Ramos (cell line): ENCODE results near the gene ADGRE3.
"Not testable (repeated sequence)": the region's sequence is repeated elsewhere in the genome, so short reads cannot be mapped to it uniquely, and the experiment has no call there.

Experiments used
- in situ Hi-C: fragments of 300-500 bp; cut with MboI; formaldehyde crosslinking; loops from one replicate; pipeline ENCODE4 v1.14.3; 2022; ENCODE audit warnings: low sequenced_read_pairs; ENCODE audit not compliant: unreplicated experiment

The ADGRE3 gene

GRCh38 chr19:14672188-14672872 lies 2.3 kb downstream of the ADGRE3 start:
- in situ Hi-C loops: no loop called here

GRCh38 chr19:14670408-14670807 lies 4.2 kb downstream of the ADGRE3 start:
- in situ Hi-C loops: no loop called here

- in situ Hi-C loops: no loop called here
These were observed 4.7 kb downstream of the ADGRE3 start for GRCh38 chr19:14669940-14670339.

GRCh38 chr19:14661372-14661924 lies 13.2 kb downstream of the ADGRE3 start:
- in situ Hi-C loops: no loop called here

GRCh38 chr19:14659874-14660489 lies 14.7 kb downstream of the ADGRE3 start:
- in situ Hi-C loops: no loop called here

GRCh38 chr19:14655726-14656125 lies 18.9 kb downstream of the ADGRE3 start:
- in situ Hi-C loops: no loop called here

- in situ Hi-C loops: no loop called here
These were observed 19.7 kb downstream of the ADGRE3 start for GRCh38 chr19:14654786-14655560.

GRCh38 chr19:14650161-14650560 lies 24.5 kb downstream of the ADGRE3 start:
- in situ Hi-C loops: no loop called here

- in situ Hi-C loops: no loop called here
These were observed 25.6 kb downstream of the ADGRE3 start for GRCh38 chr19:14649020-14649419.

- in situ Hi-C loops: no loop called here
These were observed 26.1 kb downstream of the ADGRE3 start for GRCh38 chr19:14648506-14648905.

GRCh38 chr19:14639536-14640277 lies 34.9 kb downstream of the ADGRE3 start:
- in situ Hi-C loops: no loop called here

GRCh38 chr19:14632286-14632685 lies 42.4 kb downstream of the ADGRE3 start:
- in situ Hi-C loops: no loop called here

GRCh38 chr19:14629557-14629956 lies 45.1 kb downstream of the ADGRE3 start:
- in situ Hi-C loops: no loop called here

GRCh38 chr19:14624491-14624890 lies 50.2 kb downstream of the ADGRE3 start:
- in situ Hi-C loops: not testable (repeated sequence)

- in situ Hi-C loops: no loop called here
These were observed 55.2 kb downstream of the ADGRE3 start for GRCh38 chr19:14619404-14619803.

- in situ Hi-C loops: no loop called here
These were observed 58.2 kb downstream of the ADGRE3 start for GRCh38 chr19:14616407-14616806.

GRCh38 chr19:14615623-14616022 lies 59.0 kb downstream of the ADGRE3 start:
- in situ Hi-C loops: no loop called here

GRCh38 chr19:14614099-14614412 lies 60.6 kb downstream of the ADGRE3 start:
- in situ Hi-C loops: no loop called here

- in situ Hi-C loops: not testable (repeated sequence)
These were observed 61.1 kb downstream of the ADGRE3 start for GRCh38 chr19:14613399-14614098.

GRCh38 chr19:14612657-14613056 lies 62.0 kb downstream of the ADGRE3 start:
- in situ Hi-C loops: no loop called here
